ENCODE results near the gene FRMD4A. TPM values are rescaled to one million over a fixed set of nuclear protein-coding genes. Genes with fewer than 3 reads are reported as not detected.

Gene FRMD4A
- polyA plus RNA-seq, 1 of the 3 experiments (the other 2 are of a cell fraction) = 37.7 TPM

DNA sequence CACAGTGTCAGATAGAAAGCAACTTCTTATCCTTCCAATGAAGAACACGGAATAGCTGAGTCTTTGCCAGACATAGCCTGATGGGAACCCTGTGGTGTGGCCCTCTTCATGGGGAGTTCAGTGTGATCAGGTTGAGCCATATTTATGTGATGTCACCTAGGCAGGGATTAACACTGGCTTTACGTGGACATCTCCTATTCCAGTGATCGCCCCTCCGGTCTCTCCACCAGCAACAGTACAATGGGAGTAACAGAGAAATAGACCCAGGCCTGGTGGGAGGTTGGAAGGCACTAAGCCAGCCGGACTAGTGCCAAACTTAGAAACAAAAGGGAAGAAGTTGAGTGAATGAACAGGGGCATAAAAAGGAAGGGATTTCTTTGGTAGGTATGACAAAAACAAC is 385.9 kb downstream of the FRMD4A start (continued):
- no peak for TF ChIP-seq JUND (IDR thresholded peaks at IDR 0.05)
- TF ChIP-seq, protein P1, sequence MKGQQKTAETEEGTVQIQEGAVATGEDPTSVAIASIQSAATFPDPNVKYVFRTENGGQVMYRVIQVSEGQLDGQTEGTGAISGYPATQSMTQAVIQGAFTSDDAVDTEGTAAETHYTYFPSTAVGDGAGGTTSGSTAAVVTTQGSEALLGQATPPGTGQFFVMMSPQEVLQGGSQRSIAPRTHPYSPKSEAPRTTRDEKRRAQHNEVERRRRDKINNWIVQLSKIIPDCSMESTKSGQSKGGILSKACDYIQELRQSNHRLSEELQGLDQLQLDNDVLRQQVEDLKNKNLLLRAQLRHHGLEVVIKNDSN (IDR thresholded peaks at IDR 0.05; ENCODE audit: borderline replicate concordance, low read depth) = no peak
- no peak for TF ChIP-seq RCOR1 (IDR thresholded peaks at IDR 0.05; ENCODE audit: low read length)

DNA sequence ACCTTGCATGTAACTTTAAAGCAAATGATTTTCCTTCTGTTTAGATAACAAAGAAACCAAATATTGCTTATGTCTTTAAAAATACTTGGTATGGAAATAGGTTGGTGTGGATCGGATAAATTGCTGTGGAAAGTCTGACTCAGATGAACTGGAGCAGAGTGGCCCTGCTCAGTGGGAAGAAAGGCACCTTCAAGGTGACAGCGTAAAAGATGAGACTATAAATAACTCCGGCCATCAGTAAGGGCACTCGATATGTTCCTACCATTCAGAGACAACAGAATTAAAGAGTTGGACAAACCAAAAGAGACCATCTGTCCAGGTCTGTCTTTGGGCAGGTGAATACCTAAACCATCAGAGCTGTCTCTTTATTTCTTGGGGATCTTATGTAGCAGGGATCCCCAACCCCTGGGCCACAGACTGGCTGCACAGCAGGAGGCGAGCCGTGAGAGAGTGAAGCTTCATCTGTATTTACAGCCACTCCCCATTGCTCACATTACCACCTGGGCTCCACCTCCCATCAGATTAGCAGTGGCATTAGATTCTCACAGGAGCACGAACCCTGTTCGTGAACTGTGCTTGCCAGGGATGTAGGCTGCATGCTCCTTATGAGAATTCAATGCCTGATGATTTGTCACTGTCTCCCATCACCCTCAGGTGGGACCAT is 386.9 kb downstream of the FRMD4A start:
- TF ChIP-seq, protein P2, sequence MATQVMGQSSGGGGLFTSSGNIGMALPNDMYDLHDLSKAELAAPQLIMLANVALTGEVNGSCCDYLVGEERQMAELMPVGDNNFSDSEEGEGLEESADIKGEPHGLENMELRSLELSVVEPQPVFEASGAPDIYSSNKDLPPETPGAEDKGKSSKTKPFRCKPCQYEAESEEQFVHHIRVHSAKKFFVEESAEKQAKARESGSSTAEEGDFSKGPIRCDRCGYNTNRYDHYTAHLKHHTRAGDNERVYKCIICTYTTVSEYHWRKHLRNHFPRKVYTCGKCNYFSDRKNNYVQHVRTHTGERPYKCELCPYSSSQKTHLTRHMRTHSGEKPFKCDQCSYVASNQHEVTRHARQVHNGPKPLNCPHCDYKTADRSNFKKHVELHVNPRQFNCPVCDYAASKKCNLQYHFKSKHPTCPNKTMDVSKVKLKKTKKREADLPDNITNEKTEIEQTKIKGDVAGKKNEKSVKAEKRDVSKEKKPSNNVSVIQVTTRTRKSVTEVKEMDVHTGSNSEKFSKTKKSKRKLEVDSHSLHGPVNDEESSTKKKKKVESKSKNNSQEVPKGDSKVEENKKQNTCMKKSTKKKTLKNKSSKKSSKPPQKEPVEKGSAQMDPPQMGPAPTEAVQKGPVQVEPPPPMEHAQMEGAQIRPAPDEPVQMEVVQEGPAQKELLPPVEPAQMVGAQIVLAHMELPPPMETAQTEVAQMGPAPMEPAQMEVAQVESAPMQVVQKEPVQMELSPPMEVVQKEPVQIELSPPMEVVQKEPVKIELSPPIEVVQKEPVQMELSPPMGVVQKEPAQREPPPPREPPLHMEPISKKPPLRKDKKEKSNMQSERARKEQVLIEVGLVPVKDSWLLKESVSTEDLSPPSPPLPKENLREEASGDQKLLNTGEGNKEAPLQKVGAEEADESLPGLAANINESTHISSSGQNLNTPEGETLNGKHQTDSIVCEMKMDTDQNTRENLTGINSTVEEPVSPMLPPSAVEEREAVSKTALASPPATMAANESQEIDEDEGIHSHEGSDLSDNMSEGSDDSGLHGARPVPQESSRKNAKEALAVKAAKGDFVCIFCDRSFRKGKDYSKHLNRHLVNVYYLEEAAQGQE (IDR thresholded peaks at IDR 0.05; ENCODE audit: low read depth, low read length) = no peak
- TF ChIP-seq TCF12 (IDR thresholded peaks at IDR 0.05) (no peak), YY1 (IDR thresholded peaks at IDR 0.05; ENCODE audit: low read depth) (no peak), CHD2 (IDR thresholded peaks at IDR 0.05; ENCODE audit: low read length, partially characterized antibody) (no peak), SMC3 (IDR thresholded peaks at IDR 0.05; ENCODE audit: low read depth, low read length) (no peak), GATA2 (CRISPR knock-in tag; IDR thresholded peaks at IDR 0.05) (no peak), EZH2phosphoT487 (IDR thresholded peaks at IDR 0.05; ENCODE audit: borderline replicate concordance, low read depth) (no peak), RFX5 (IDR thresholded peaks at IDR 0.05; ENCODE audit: low read length) (no peak), MXI1 (IDR thresholded peaks at IDR 0.05; ENCODE audit: low read depth, low read length) (no peak), TEAD4 (IDR thresholded peaks at IDR 0.05; ENCODE audit: borderline replicate concordance, insufficient read depth) (no peak), RAD21 (IDR thresholded peaks at IDR 0.05; ENCODE audit: low read length) (no peak), GABPA (IDR thresholded peaks at IDR 0.05; ENCODE audit: low read depth) (no peak)
- TF ChIP-seq, protein P3, sequence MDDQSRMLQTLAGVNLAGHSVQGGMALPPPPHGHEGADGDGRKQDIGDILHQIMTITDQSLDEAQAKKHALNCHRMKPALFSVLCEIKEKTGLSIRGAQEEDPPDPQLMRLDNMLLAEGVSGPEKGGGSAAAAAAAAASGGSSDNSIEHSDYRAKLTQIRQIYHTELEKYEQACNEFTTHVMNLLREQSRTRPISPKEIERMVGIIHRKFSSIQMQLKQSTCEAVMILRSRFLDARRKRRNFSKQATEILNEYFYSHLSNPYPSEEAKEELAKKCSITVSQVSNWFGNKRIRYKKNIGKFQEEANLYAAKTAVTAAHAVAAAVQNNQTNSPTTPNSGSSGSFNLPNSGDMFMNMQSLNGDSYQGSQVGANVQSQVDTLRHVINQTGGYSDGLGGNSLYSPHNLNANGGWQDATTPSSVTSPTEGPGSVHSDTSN (IDR thresholded peaks at IDR 0.05) = no peak
- TF ChIP-seq, protein P4, sequence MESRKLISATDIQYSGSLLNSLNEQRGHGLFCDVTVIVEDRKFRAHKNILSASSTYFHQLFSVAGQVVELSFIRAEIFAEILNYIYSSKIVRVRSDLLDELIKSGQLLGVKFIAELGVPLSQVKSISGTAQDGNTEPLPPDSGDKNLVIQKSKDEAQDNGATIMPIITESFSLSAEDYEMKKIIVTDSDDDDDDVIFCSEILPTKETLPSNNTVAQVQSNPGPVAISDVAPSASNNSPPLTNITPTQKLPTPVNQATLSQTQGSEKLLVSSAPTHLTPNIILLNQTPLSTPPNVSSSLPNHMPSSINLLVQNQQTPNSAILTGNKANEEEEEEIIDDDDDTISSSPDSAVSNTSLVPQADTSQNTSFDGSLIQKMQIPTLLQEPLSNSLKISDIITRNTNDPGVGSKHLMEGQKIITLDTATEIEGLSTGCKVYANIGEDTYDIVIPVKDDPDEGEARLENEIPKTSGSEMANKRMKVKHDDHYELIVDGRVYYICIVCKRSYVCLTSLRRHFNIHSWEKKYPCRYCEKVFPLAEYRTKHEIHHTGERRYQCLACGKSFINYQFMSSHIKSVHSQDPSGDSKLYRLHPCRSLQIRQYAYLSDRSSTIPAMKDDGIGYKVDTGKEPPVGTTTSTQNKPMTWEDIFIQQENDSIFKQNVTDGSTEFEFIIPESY (IDR thresholded peaks at IDR 0.05; ENCODE audit: borderline replicate concordance, low read depth) = no peak

More for the DNA sequence above, 386.9 kb downstream of the FRMD4A start:
- Histone ChIP-seq H3K9me3 (no peaks in the 10 kb centered on the region), H3K79me2 (ENCODE audit: insufficient read depth) (peaks cover 11% of the 10 kb centered on the region), H3K9ac (no peak overlapping the region), H2AFZ (ENCODE audit: low read depth) (no peak overlapping the region), H4K20me1 (ENCODE audit: insufficient read depth) (no peaks in the 10 kb centered on the region), H3K4me3 (ENCODE audit: low read depth in 2 of 2, low read length in 1 of 2) (no peak overlapping the region), H3K9me2 (no peaks in the 10 kb centered on the region), H3F3A (replicated peaks; ENCODE audit: insufficient read depth) (peaks cover 14% of the 10 kb centered on the region), H3K27me3 (ENCODE audit: insufficient read depth) (no peaks in the 10 kb centered on the region), H3K27ac (ENCODE audit: low read depth in 2 of 2, low read length in 1 of 2) (no peak overlapping the region), H3K36me3 (replicated peaks in 1 of 2; ENCODE audit: control insufficient read depth in 1 of 2, insufficient read depth in 2 of 2, low read length in 1 of 2) (no peaks in the 10 kb centered on the region), H3K4me1 (ENCODE audit: control insufficient read depth in 1 of 2, insufficient read depth in 2 of 2, low read depth in 1 of 2, low read length in 1 of 2) (peaks cover 0 to 6% of the 10 kb centered on the region in 2 experiments; a peak in 1 of 4 replicates), H3K4me2 (no peak overlapping the region)
- ChIA-PET CTCF (no interaction called here), POLR2A (no interaction called here)
- 85% methylated on average over 8 of the region's 8 CpGs for WGBS (ENCODE audit: low lambda C conversion rate)
- DNase-seq = no peak
